HL-60/S4 (cell line): ENCODE data around the gene TMEM167A.

ENCODE experiments used
- in situ Hi-C: fragments of 300-500 bp; cut with MboI; formaldehyde crosslinking; loops from 2 replicates; pipeline ENCODE4 v1.14.3; 2022; ENCODE audit warnings: low sequenced_read_pairs

The TMEM167A gene

GRCh38 chr5:83036991-83037575 is 40.1 kb downstream of the TMEM167A start:
- in situ Hi-C loops: no loop called here

- in situ Hi-C loops: no loop called here
Measured at GRCh38 chr5:83035373-83036100, 41.7 kb downstream of the TMEM167A start.

GRCh38 chr5:83034528-83035207 is 42.5 kb downstream of the TMEM167A start:
- in situ Hi-C loops: no loop called here

- in situ Hi-C loops: no loop called here
Measured at GRCh38 chr5:83034036-83034435, 43.2 kb downstream of the TMEM167A start.

- in situ Hi-C loops: no loop called here
Measured at GRCh38 chr5:83031381-83031780, 45.8 kb downstream of the TMEM167A start.

- in situ Hi-C loops: no loop called here
Measured at GRCh38 chr5:83029912-83030311, 47.3 kb downstream of the TMEM167A start.

GRCh38 chr5:83026930-83027687 is 50.1 kb downstream of the TMEM167A start:
- in situ Hi-C loops: no loop called here

GRCh38 chr5:83026516-83026915 is 50.7 kb downstream of the TMEM167A start:
- in situ Hi-C loops: no loop called here

GRCh38 chr5:83025690-83026478 is 51.3 kb downstream of the TMEM167A start:
- in situ Hi-C loops: no loop called here

GRCh38 chr5:83022334-83022733 is 54.9 kb downstream of the TMEM167A start:
- in situ Hi-C loops: no loop called here

- in situ Hi-C loops: no loop called here
Measured at GRCh38 chr5:83015676-83016075, 61.5 kb downstream of the TMEM167A start.

GRCh38 chr5:83011985-83012384 is 65.2 kb downstream of the TMEM167A start:
- in situ Hi-C loops: no loop called here

- in situ Hi-C loops: no loop called here
Measured at GRCh38 chr5:83009408-83009807, 67.8 kb downstream of the TMEM167A start.

GRCh38 chr5:83007755-83008154 is 69.4 kb downstream of the TMEM167A start:
- in situ Hi-C loops: no loop called here

- in situ Hi-C loops: no loop called here
Measured at GRCh38 chr5:83006683-83007283, 70.4 kb downstream of the TMEM167A start.

- in situ Hi-C loops: no loop called here
Measured at GRCh38 chr5:83003791-83004190, 73.4 kb downstream of the TMEM167A start.
